GM19372 (cell line): ENCODE results near the gene KCNMB2.

ENCODE experiments used
- ATAC-seq: cut with Tn5 transposase; IDR thresholded peaks from one replicate; pipeline ENCODE4 v1.9.1; 2021; ENCODE audit warnings: mild to moderate bottlenecking, low read depth, moderate library complexity; ENCODE audit not compliant: unreplicated experiment

KCNMB2 gene

GRCh38 chr3:178562947-178563232 is 26.7 kb downstream of the KCNMB2 start:
- no peak for ATAC-seq

GRCh38 chr3:178567611-178568010 is 31.4 kb downstream of the KCNMB2 start:
- ATAC-seq, result no peak

- ATAC-seq, result no peak
Observed at GRCh38 chr3:178568155-178568731, 32.0 kb downstream of the KCNMB2 start.

GRCh38 chr3:178568911-178569310 is 32.7 kb downstream of the KCNMB2 start:
- no peak for ATAC-seq

GRCh38 chr3:178569826-178570225 is 33.6 kb downstream of the KCNMB2 start:
- ATAC-seq, result no peak

- no peak for ATAC-seq
Observed at GRCh38 chr3:178583963-178584575, 47.8 kb downstream of the KCNMB2 start.

GRCh38 chr3:178584722-178585380 is 48.6 kb downstream of the KCNMB2 start:
- ATAC-seq, result no peak

GRCh38 chr3:178585454-178585853 is 49.2 kb downstream of the KCNMB2 start:
- ATAC-seq, result no peak

- ATAC-seq, result no peak
Observed at GRCh38 chr3:178586076-178586475, 49.8 kb downstream of the KCNMB2 start.

- ATAC-seq, result no peak
Observed at GRCh38 chr3:178588628-178589027, 52.4 kb downstream of the KCNMB2 start.

- no peak for ATAC-seq
Observed at GRCh38 chr3:178593786-178594185, 57.5 kb downstream of the KCNMB2 start.

- no peak for ATAC-seq
Observed at GRCh38 chr3:178597371-178597770, 61.1 kb downstream of the KCNMB2 start.

- ATAC-seq, result no peak
Observed at GRCh38 chr3:178602856-178603255, 66.6 kb downstream of the KCNMB2 start.

GRCh38 chr3:178603735-178604134 is 67.5 kb downstream of the KCNMB2 start:
- no peak for ATAC-seq

- no peak for ATAC-seq
Observed at GRCh38 chr3:178618197-178618596, 82.0 kb downstream of the KCNMB2 start.

- no peak for ATAC-seq
Observed at GRCh38 chr3:178618896-178619295, 82.7 kb downstream of the KCNMB2 start.

GRCh38 chr3:178623666-178624255 is 87.5 kb downstream of the KCNMB2 start:
- no peak for ATAC-seq

GRCh38 chr3:178624276-178624675 is 88.0 kb downstream of the KCNMB2 start:
- ATAC-seq, result no peak

- no peak for ATAC-seq
Observed at GRCh38 chr3:178625053-178625600, 88.9 kb downstream of the KCNMB2 start.

GRCh38 chr3:178628037-178628436 is 91.8 kb downstream of the KCNMB2 start:
- ATAC-seq, result no peak

GRCh38 chr3:178629430-178630178 is 93.4 kb downstream of the KCNMB2 start:
- no peak for ATAC-seq
